Activated CD8-positive, alpha-beta T cell treated with anti-CD3 and anti-CD28 coated beads, Interleukin-2, amount 10 ng/mL, durations not matched to agents 7 days and 5 days (primary cell): Measurements from ENCODE around the gene PELO. TPM values are rescaled to one million over a fixed set of nuclear protein-coding genes. Genes with fewer than 3 reads are reported as not detected.
A peak's percentile ranks its signal among the peaks of the same experiment; 100 is the strongest.
"Not testable (repeated sequence)": the region's sequence is repeated elsewhere in the genome, so short reads cannot be mapped to it uniquely, and the experiment has no call there.

Experiments
- ATAC-seq: fragments of 150-1000 bp; cut with Tn5 transposase; one replicate; pipeline ENCODE4 v1.10.0; 2021; ENCODE audit warnings: moderate library complexity
- CTCF ChIA-PET: fragments of 350-600 bp; sonication (Branson Sonifier 250); formaldehyde crosslinking; loops from one replicate; lab custom pipeline; 2021; ENCODE audit warnings: antibody characterized with exemption; lab: Charles Lee
- POLR2A ChIA-PET: fragments of 350-600 bp; sonication (Branson Sonifier 250); formaldehyde crosslinking; loops from one replicate; lab custom pipeline; 2021; ENCODE audit warnings: antibody characterized with exemption; lab: Charles Lee
- DNase-seq: peaks from one replicate; pipeline ENCODE4 v3.0.0-alpha.2; 2020
- H3K27ac Mint-ChIP-seq: one replicate; pipeline ENCODE4 v1.8.0; 2021; ENCODE audit warnings: mild to moderate bottlenecking, mixed read lengths
- H3K27me3 Mint-ChIP-seq: one replicate; pipeline ENCODE4 v1.8.0; 2021; ENCODE audit warnings: low read depth, mixed read lengths
- H3K36me3 Mint-ChIP-seq: one replicate; pipeline ENCODE4 v1.8.0; 2021; ENCODE audit warnings: low read depth, mixed read lengths
- H3K4me1 Mint-ChIP-seq: one replicate; pipeline ENCODE4 v1.8.0; 2021; ENCODE audit warnings: low read depth, mixed read lengths
- H3K4me3 Mint-ChIP-seq: one replicate; pipeline ENCODE4 v1.8.0; 2021; ENCODE audit warnings: mild to moderate bottlenecking, mixed read lengths
- H3K9me3 Mint-ChIP-seq: one replicate; pipeline ENCODE4 v1.8.0; 2022; ENCODE audit warnings: mixed read lengths; ENCODE audit not compliant: insufficient read depth
- total RNA-seq, 2 experiments: library from RNA; stranded (reverse); gene quantifications; one replicate each; pipeline ENCODE4 v1.2.3, GENCODE V29; 2021

PELO gene
- total RNA-seq, 2 experiments from 2014 or later = 22.9 to 25.7 TPM

- CTCF ChIA-PET = interaction anchor here (0.7 to 1.5 kb wide), 3 partner anchors 10 to 99 kb away, joined by 3 to 4 read pairs (median 3); no protein-coding TSS in a partner anchor
- Mint-ChIP-seq H3K27me3 (peaks cover 1% of the 10 kb centered on the region), H3K36me3 (peaks cover 17% of the 10 kb centered on the region)
Measured at GRCh38 chr5:52809884-52810283, 22.2 kb downstream of the PELO start.

DNA sequence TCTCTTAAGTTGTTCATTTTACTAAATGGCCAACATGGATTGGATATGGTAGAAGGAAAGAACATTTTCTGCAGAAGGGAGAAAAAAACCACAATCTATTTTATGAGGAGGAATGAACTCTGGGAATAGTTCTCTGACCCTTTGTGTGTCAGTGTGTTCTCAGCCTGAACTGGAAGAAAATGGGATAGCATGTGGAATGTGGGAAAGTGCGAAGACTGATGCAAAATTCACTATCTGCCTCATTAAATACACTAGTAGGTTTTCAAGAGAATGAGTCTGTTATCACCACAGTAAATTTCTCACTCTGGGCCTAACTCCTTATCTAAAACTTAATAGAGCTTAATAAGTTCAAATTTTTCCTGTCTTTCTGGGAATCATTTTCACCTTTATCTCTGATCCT lies 22.7 kb downstream of the PELO start:
- H3K36me3 Mint-ChIP-seq = peaks cover 12% of the 10 kb centered on the region
- no peaks in the 10 kb centered on the region for H3K9me3 Mint-ChIP-seq
- no peak for DNase-seq
- ChIA-PET CTCF (interaction anchor here (0.7 to 1.5 kb wide), 3 partner anchors 11 to 98 kb away, joined by 3 to 4 read pairs (median 3); no protein-coding TSS in a partner anchor), POLR2A (no interaction called here)
- no peak overlapping the region for H3K4me3 Mint-ChIP-seq
- no peak overlapping the region for H3K27ac Mint-ChIP-seq
- ATAC-seq = no peak
- peaks cover 1% of the 10 kb centered on the region for H3K27me3 Mint-ChIP-seq
- H3K4me1 Mint-ChIP-seq = peaks cover 17% of the 10 kb centered on the region

More at GRCh38 chr5:52809884-52810283, 22.2 kb downstream of the PELO start:
- H3K27ac Mint-ChIP-seq = no peak overlapping the region
- no peaks in the 10 kb centered on the region for H3K9me3 Mint-ChIP-seq
- ATAC-seq (no peak), DNase-seq (no peak)
- H3K4me1 Mint-ChIP-seq = peaks cover 22% of the 10 kb centered on the region
- no peak overlapping the region for H3K4me3 Mint-ChIP-seq
- POLR2A ChIA-PET = no interaction called here

- Mint-ChIP-seq H3K4me3 (no peak overlapping the region), H3K27ac (no peak overlapping the region), H3K36me3 (peaks cover 6% of the 10 kb centered on the region), H3K9me3 (no peaks in the 10 kb centered on the region), H3K4me1 (peaks cover 15% of the 10 kb centered on the region), H3K27me3 (peaks cover 1% of the 10 kb centered on the region)
- POLR2A ChIA-PET = no interaction called here
- ATAC-seq (no peak), DNase-seq (no peak)
- CTCF ChIA-PET = interaction anchor here (1.1 to 1.5 kb wide), 2 partner anchors 33 to 45 kb away, joined by 3 read pairs; no protein-coding TSS in a partner anchor
Measured at GRCh38 chr5:52811067-52811749, 23.5 kb downstream of the PELO start.

DNA sequence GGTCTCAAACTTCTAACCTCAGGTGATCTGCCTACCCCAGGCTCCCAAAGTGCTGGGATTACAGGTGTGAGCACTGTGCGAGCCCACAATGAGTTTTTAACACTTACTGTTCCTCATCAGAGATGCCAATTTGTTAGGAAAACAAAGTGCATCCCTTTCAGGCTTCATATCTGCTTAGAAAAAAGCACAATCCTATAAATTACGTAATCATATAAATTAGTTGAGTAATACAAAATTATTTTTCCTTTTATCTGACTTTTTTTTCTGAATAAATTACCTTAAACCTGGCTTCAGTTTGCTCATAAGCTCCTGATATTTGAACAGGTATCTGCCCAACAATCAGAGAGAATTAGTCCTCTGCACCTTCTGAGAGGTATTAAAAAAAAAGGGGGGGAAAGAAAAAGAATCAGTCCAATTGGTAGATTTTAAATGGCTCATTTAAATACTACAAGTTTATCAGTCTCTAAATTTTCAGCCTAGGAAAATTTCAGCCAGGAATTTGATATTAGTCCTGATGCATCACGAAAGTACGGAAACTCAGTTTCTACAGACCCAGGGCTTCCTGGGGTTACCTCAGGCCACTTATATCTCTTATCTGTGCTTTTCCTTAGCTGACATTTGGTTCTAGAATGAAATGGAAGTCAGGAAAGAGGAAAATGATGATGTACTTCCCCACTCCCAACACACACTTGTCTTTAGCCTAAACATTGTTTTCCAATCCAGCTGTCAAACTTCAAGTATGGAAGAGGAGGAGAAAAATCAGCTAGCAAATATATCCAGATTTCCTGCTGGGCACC lies 26.8 kb downstream of the PELO start:
- H3K9me3 Mint-ChIP-seq = no peaks in the 10 kb centered on the region
- ChIA-PET POLR2A (no interaction called here), CTCF (interaction anchor here (1.3 kb wide), 1 partner anchor 15 kb away, joined by 3 read pairs; no protein-coding TSS in a partner anchor)
- no peak overlapping the region for H3K27ac Mint-ChIP-seq
- H3K4me1 Mint-ChIP-seq = peaks cover 10% of the 10 kb centered on the region
- peaks cover 1% of the 10 kb centered on the region for H3K27me3 Mint-ChIP-seq
- DNase-seq (no peak), ATAC-seq (no peak)
- H3K4me3 Mint-ChIP-seq = no peak overlapping the region
- peaks cover 6% of the 10 kb centered on the region for H3K36me3 Mint-ChIP-seq

DNA sequence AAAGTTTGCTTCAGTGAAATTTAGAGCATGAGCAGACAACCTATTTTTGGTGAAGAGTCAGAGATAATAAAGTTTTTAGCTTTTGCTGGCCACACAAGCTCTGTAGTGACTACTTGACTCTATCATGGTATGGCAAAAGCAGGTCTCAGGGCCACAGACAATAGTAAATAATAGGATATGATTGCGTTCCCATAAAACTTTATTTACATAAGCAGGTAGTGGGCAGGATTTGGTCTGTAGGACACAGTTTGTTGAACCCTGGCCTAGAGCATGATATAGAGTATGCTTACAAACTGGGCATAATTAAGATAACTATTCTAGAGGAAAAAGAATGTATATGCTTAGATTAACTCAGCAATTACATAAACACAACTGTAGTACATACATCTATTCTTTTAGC lies 30.1 kb downstream of the PELO start:
- ATAC-seq (no peak), DNase-seq (no peak)
- ChIA-PET POLR2A (no interaction called here), CTCF (no interaction called here)
- Mint-ChIP-seq H3K27me3 (peaks cover 1% of the 10 kb centered on the region), H3K4me1 (peaks cover 2% of the 10 kb centered on the region), H3K9me3 (no peaks in the 10 kb centered on the region), H3K27ac (no peak overlapping the region), H3K4me3 (no peak overlapping the region), H3K36me3 (peaks cover 2% of the 10 kb centered on the region)

DNA sequence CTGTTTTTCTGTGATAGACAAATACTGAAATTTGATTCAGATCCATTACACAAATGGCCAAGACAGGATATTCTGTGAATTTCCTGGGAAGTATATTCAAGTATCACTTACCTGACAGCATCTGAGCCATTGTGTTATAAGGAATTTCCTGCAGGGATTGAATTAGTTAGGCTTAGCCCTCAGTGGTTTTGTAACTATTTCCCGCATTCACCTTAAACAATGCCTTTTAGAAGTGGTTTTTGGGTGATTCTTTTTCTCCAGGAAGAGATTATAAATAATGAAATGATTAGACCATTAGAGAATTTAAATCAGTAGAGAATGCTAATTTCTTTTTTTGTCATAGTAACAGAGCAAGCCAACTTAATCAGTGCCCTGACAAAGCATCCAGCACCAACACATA lies 30.6 kb downstream of the PELO start:
- H3K27ac Mint-ChIP-seq = no peak overlapping the region
- H3K9me3 Mint-ChIP-seq = no peaks in the 10 kb centered on the region
- no peaks in the 10 kb centered on the region for H3K27me3 Mint-ChIP-seq
- no peak overlapping the region for H3K4me3 Mint-ChIP-seq
- H3K4me1 Mint-ChIP-seq = peaks cover 2% of the 10 kb centered on the region
- ChIA-PET CTCF (no interaction called here), POLR2A (no interaction called here)
- ATAC-seq = no peak
- DNase-seq = no peak
- peaks cover 2% of the 10 kb centered on the region for H3K36me3 Mint-ChIP-seq

DNA sequence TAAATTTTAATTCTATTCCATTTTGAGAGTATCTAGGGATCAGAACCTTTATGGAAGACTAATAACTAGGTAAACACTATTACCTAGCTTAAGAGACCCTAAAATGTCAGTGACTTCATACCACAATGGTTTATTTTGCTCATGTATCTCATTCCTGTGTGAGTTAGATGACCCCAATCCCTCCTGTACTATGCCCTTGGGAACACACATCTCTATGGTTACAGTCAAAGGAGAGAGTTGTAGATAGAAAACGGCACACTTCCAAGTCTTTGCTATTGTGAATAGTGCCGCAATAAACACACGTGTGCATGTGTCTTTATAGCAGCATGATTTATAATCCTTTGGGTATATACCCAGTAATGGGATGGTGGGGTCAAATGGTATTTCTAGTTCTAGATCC lies 31.1 kb downstream of the PELO start:
- H3K36me3 Mint-ChIP-seq, H3K27me3 Mint-ChIP-seq, H3K4me3 Mint-ChIP-seq, H3K4me1 Mint-ChIP-seq, CTCF ChIA-PET, H3K9me3 Mint-ChIP-seq, H3K27ac Mint-ChIP-seq, DNase-seq, ATAC-seq, POLR2A ChIA-PET: not testable (repeated sequence)

GRCh38 chr5:52821901-52822300 lies 34.2 kb downstream of the PELO start:
- H3K4me3 Mint-ChIP-seq = no peak overlapping the region
- ATAC-seq = no peak
- POLR2A ChIA-PET = no interaction called here

DNA sequence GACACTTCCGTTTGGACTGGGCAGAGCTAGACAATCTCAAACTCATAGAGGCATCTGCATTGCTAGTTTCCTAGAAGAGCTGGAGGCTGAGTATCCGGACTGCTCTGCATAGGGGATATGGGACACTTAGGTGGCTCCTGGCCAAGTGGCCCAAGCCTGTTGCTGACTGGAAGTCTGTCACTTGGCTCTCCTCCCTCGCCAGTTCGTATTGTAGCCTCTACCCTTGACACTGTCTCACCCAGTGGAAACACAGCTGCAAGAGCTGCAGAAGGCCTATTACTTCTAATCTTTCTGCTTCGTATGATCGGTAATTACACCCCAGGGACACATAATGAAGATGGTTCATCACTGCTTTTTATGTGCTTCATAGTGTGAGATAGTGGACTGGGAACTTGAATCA lies 34.7 kb downstream of the PELO start:
- Mint-ChIP-seq H3K27me3 (no peaks in the 10 kb centered on the region), H3K4me3 (no peak overlapping the region)
- ATAC-seq = no peak

More at GRCh38 chr5:52821901-52822300, 34.2 kb downstream of the PELO start:
- CTCF ChIA-PET = interaction anchor here (1.3 kb wide), 1 partner anchor 23 kb away, joined by 4 read pairs; no protein-coding TSS in a partner anchor
- no peaks in the 10 kb centered on the region for H3K27me3 Mint-ChIP-seq
- no peak overlapping the region for H3K27ac Mint-ChIP-seq
- H3K9me3 Mint-ChIP-seq = peaks cover 2% of the 10 kb centered on the region
- no peak for DNase-seq
- peaks cover 14% of the 10 kb centered on the region for H3K4me1 Mint-ChIP-seq
- peaks cover 9% of the 10 kb centered on the region for H3K36me3 Mint-ChIP-seq

GRCh38 chr5:52824827-52825226 lies 37.1 kb downstream of the PELO start:
- H3K9me3 Mint-ChIP-seq = peaks cover 5% of the 10 kb centered on the region
- peaks cover 14% of the 10 kb centered on the region for H3K36me3 Mint-ChIP-seq
- CTCF ChIA-PET = no interaction called here
- H3K4me3 Mint-ChIP-seq = no peak overlapping the region
- POLR2A ChIA-PET = no interaction called here
- no peaks in the 10 kb centered on the region for H3K27me3 Mint-ChIP-seq
- no peak overlapping the region for H3K27ac Mint-ChIP-seq
- peaks cover 19% of the 10 kb centered on the region for H3K4me1 Mint-ChIP-seq
- ATAC-seq = no peak
- DNase-seq = no peak

More for the DNA sequence above, 34.7 kb downstream of the PELO start:
- Mint-ChIP-seq H3K9me3 (peaks cover 5% of the 10 kb centered on the region), H3K27ac (no peak overlapping the region), H3K36me3 (peaks cover 15% of the 10 kb centered on the region), H3K4me1 (peaks cover 19% of the 10 kb centered on the region)
- ChIA-PET CTCF (interaction anchor here (1.3 kb wide), 1 partner anchor 23 kb away, joined by 4 read pairs; no protein-coding TSS in a partner anchor), POLR2A (no interaction called here)
- no peak for DNase-seq

DNA sequence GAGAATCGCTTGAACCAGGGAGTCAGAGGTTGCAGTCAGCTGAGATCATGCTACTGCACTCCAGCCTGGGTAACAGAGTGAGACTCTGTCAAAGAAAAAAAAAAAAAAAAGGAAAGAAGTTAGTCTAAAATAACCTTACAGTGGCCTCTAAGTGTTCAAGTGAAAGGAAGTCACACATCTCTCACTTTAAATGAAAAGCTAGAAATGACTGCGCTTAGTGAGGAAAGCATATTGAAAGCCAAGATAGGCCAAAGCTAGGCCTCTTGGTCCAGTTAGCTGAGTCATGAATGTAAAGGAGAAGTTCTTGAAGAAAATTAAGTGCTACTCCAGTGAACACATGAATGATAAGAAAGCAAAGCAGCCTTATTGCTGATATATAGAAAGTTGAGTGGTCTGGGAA lies 38.1 kb downstream of the PELO start:
- Mint-ChIP-seq H3K27me3 (no peaks in the 10 kb centered on the region), H3K36me3 (peaks cover 14% of the 10 kb centered on the region), H3K4me1 (peaks cover 19% of the 10 kb centered on the region), H3K9me3 (peaks cover 5% of the 10 kb centered on the region), H3K27ac (peak overlapping the region; percentile 47), H3K4me3 (no peak overlapping the region)
- ATAC-seq = no peak
- ChIA-PET POLR2A (interaction anchor here (1.1 kb wide), 1 partner anchor 26 kb away, joined by 3 read pairs; no protein-coding TSS in a partner anchor), CTCF (interaction anchor here (1.5 kb wide), 1 partner anchor 26 kb away, joined by 3 read pairs; no protein-coding TSS in a partner anchor)
- DNase-seq = no peak

DNA sequence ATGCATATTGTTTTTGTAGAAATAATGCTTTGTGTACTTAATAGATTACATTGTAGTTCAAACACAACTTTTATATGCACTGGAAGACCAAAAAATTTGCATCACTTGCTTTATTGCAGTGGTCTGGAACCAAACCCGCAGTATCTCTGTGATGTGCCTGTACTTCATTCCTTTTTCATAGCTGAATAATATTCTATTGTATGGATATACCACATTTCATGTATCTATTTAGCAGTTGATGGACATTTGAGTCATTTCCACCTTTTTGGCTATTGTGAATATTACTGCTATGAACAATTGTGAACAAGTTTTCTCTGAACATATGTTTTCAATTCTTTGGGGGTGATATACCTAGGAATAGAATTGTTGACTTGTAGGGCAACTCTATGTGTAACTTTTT lies 40.1 kb downstream of the PELO start:
- H3K27me3 Mint-ChIP-seq = no peaks in the 10 kb centered on the region
- CTCF ChIA-PET = no interaction called here
- peaks cover 19% of the 10 kb centered on the region for H3K4me1 Mint-ChIP-seq

More for the DNA sequence above, 40.1 kb downstream of the PELO start:
- Mint-ChIP-seq H3K9me3 (peaks cover 5% of the 10 kb centered on the region), H3K36me3 (peaks cover 14% of the 10 kb centered on the region), H3K27ac (no peak overlapping the region), H3K4me3 (no peak overlapping the region)
- no peak for DNase-seq
- POLR2A ChIA-PET = no interaction called here
- ATAC-seq = no peak
